ENCODE data around the gene RPP25L. TPM values are rescaled to one million over a fixed set of nuclear protein-coding genes. Genes with fewer than 3 reads are reported as not detected.

Gene RPP25L
- total and polyA plus RNA-seq, 10 of the 15 experiments (the other 5 are each of a cell fraction or from before 2014, with no cell fraction given): 7.7 to 30.2 (median 16.8) TPM

- H4K20me1 ChIP-seq (ENCODE audit: control insufficient read depth, insufficient read depth): no peaks in the 10 kb centered on the region
- ATAC-seq: no peak
- TF ChIP-seq, protein P1, sequence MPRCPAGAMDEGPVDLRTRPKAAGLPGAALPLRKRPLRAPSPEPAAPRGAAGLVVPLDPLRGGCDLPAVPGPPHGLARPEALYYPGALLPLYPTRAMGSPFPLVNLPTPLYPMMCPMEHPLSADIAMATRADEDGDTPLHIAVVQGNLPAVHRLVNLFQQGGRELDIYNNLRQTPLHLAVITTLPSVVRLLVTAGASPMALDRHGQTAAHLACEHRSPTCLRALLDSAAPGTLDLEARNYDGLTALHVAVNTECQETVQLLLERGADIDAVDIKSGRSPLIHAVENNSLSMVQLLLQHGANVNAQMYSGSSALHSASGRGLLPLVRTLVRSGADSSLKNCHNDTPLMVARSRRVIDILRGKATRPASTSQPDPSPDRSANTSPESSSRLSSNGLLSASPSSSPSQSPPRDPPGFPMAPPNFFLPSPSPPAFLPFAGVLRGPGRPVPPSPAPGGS (IDR thresholded peaks at IDR 0.05; ENCODE audit: borderline replicate concordance, insufficient read depth, low read depth, low read length, poor library complexity, severe bottlenecking): peak; percentile 96
- no peak for TF ChIP-seq ZNF217 (IDR thresholded peaks at IDR 0.05)
- H3K4me1 ChIP-seq (ENCODE audit: control insufficient read depth, insufficient read depth, low read length): peaks cover 5% of the 10 kb centered on the region
- intact Hi-C loops (cut with micrococcal nuclease; ENCODE audit: unreplicated experiment) (no loop called here), in situ Hi-C loops (cut with MboI) (no loop called here)
- ChIA-PET RAD21 (ENCODE audit: unreplicated experiment) (no interaction called here), POLR2A (interaction anchor here (1.3 kb wide), 1 partner anchor 8 kb away, joined by 3 read pairs; the partner anchor contains the start of gene CCL27), CTCF (interaction anchor here (2.9 kb wide), 1 partner anchor 9 kb away, joined by 11 read pairs; the partner anchor contains the start of gene CCL27), SMC1A (ENCODE audit: uncharacterized antibody, unreplicated experiment) (no interaction called here)
- no TSS peak for BruUV-seq (replicated peaks)
- no peak overlapping the region for H3K9ac ChIP-seq (ENCODE audit: control insufficient read depth, insufficient read depth, low read length)
- FAIRE-seq: no peak
- 58% methylated on average over 9 of the region's 11 CpGs for WGBS (ENCODE audit: insufficient coverage, insufficient replicate concordance, low lambda C conversion rate, missing lambda C conversion rate)
- no peak overlapping the region for H3K4me3 ChIP-seq
- no peaks in the 10 kb centered on the region for H3K79me2 ChIP-seq (ENCODE audit: control insufficient read depth, insufficient read depth, low read length)
- H2AFZ ChIP-seq (ENCODE audit: control insufficient read depth, low read depth, low read length): no peak overlapping the region
- DNase-seq (ENCODE audit: low read depth, low spot score): no peak
- H3K27me3 ChIP-seq (replicated peaks in 1 of 2; ENCODE audit: control insufficient read depth in 2 of 2, insufficient read depth in 2 of 2, low read length in 1 of 2): no peaks in the 10 kb centered on the region
- no peaks in the 10 kb centered on the region for H3K9me3 ChIP-seq (replicated peaks; ENCODE audit: control insufficient read depth, insufficient read depth, low read length)
- no peak overlapping the region for H3K27ac ChIP-seq (ENCODE audit: control insufficient read depth, insufficient read depth)
- peaks cover 2 to 13% of the 10 kb centered on the region in 2 experiments; a peak in 3 of 4 replicates for H3K36me3 ChIP-seq (ENCODE audit: control insufficient read depth in 2 of 2, insufficient read depth in 2 of 2, low read length in 1 of 2)
- H3K4me2 ChIP-seq (ENCODE audit: control insufficient read depth, insufficient read depth): no peak overlapping the region
Measured at GRCh38 chr9:34653151-34654072, 41.5 kb upstream of the RPP25L start.

DNA sequence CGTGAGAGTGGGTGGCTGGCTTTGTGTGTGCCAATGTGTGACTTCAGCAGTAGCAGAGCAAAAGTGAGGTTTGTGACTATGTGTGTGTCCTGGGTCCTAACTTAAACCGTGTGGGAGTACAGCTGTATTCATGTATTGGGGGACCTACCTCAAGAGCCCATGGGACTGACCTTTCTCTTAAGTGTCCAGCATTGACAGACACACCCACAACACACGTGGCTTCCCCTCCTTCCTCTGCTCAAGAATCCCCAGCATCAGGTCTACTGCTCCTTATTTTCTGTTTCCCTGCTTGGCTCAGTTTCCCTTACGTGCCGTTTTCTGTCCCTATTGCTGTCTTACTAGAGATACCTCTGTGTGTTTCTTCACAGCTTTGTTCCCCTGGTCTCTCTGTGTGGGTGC is 40.7 kb upstream of the RPP25L start:
- H3K9ac ChIP-seq (ENCODE audit: control insufficient read depth, insufficient read depth, low read length): no peak overlapping the region
- peak overlapping the region; percentile 70 for H3K4me2 ChIP-seq (ENCODE audit: control insufficient read depth, insufficient read depth)
- H3K79me2 ChIP-seq (ENCODE audit: control insufficient read depth, insufficient read depth, low read length): peaks cover 6% of the 10 kb centered on the region
- H4K20me1 ChIP-seq (ENCODE audit: control insufficient read depth, insufficient read depth): no peaks in the 10 kb centered on the region
- no peak overlapping the region for H2AFZ ChIP-seq (ENCODE audit: control insufficient read depth, low read depth, low read length)
- ATAC-seq (no peak), DNase-seq (ENCODE audit: low read depth, low spot score) (no peak), FAIRE-seq (no peak)
- ChIA-PET RAD21 (ENCODE audit: unreplicated experiment) (interaction anchor here (0.5 kb wide), 1 partner anchor 286 kb away, joined by 3 read pairs; no protein-coding TSS in a partner anchor), POLR2A (interaction anchor here (1.3 to 1.5 kb wide), 2 partner anchors 9 to 15 kb away, joined by 3 to 6 read pairs; partner anchors contain the start of genes CCL27 and SIGMAR1), SMC1A (ENCODE audit: uncharacterized antibody, unreplicated experiment) (no interaction called here), CTCF (interaction anchor here (2.9 kb wide), 1 partner anchor 10 kb away, joined by 11 read pairs; the partner anchor contains the start of gene CCL27)
- peaks cover 11% of the 10 kb centered on the region for H3K4me1 ChIP-seq (ENCODE audit: control insufficient read depth, insufficient read depth, low read length)
- peaks cover 2 to 13% of the 10 kb centered on the region in 2 experiments; a peak in 3 of 4 replicates for H3K36me3 ChIP-seq (ENCODE audit: control insufficient read depth in 2 of 2, insufficient read depth in 2 of 2, low read length in 1 of 2)
- H3K9me3 ChIP-seq (replicated peaks; ENCODE audit: control insufficient read depth, insufficient read depth, low read length): no peaks in the 10 kb centered on the region
- BruUV-seq (replicated peaks): no TSS peak
- 54% methylated on average over 5 of the region's 5 CpGs for WGBS (ENCODE audit: insufficient coverage, insufficient replicate concordance, low lambda C conversion rate, missing lambda C conversion rate)
- no peak overlapping the region for H3K4me3 ChIP-seq
- intact Hi-C loops (cut with micrococcal nuclease; ENCODE audit: unreplicated experiment): no loop called here
- 0 out of 2 replicates have a peak, but pooled peaks have one; percentile 48 for TF ChIP-seq TARDBP (IDR thresholded peaks at IDR 0.05; ENCODE audit: borderline replicate concordance)
- TF ChIP-seq ATF7 (IDR thresholded peaks at IDR 0.05; ENCODE audit: low read depth): no peak
- H3K27ac ChIP-seq (ENCODE audit: control insufficient read depth, insufficient read depth): no peak overlapping the region
- no peaks in the 10 kb centered on the region for H3K27me3 ChIP-seq (replicated peaks in 1 of 2; ENCODE audit: control insufficient read depth in 2 of 2, insufficient read depth in 2 of 2, low read length in 1 of 2)
- in situ Hi-C loops (cut with MboI): no loop called here

Measured in GM12878 (cell line).